ENCODE results near the gene ZNF154. TPM values are rescaled to one million over a fixed set of nuclear protein-coding genes. Genes with fewer than 3 reads are reported as not detected.
"Not testable (repeated sequence)": the region's sequence is repeated elsewhere in the genome, so short reads cannot be mapped to it uniquely, and the experiment has no call there.

The ZNF154 gene
- total RNA-seq (10 to 100 TPM in 1 of 4 donors, 1 to 10 TPM in 3; 7.2 to 10.1 (median 8.1) TPM), polyA plus RNA-seq (4.5 TPM)
- long read RNA-seq, donor 1, partial matches to known transcripts: 7 of 13 reads
- long read RNA-seq, donor 1, other reads (novel, unspliced or antisense): 4 of 13 reads
- long read RNA-seq, donor 2, full-length matches to known transcripts: 1 of 3 reads
- long read RNA-seq, donor 2, partial matches to known transcripts: 0 of 3 reads
- long read RNA-seq, donor 2, other reads (novel, unspliced or antisense): 2 of 3 reads
- long read RNA-seq, donor 3, full-length matches to known transcripts: 9 of 20 reads
- long read RNA-seq, donor 3, partial matches to known transcripts: 3 of 20 reads
- long read RNA-seq, donor 3, other reads (novel, unspliced or antisense): 8 of 20 reads
- long read RNA-seq, donor 4, full-length matches to known transcripts: 1 of 3 reads
- long read RNA-seq, donor 4, partial matches to known transcripts: 1 of 3 reads
- long read RNA-seq, donor 4, other reads (novel, unspliced or antisense): 1 of 3 reads

DNA sequence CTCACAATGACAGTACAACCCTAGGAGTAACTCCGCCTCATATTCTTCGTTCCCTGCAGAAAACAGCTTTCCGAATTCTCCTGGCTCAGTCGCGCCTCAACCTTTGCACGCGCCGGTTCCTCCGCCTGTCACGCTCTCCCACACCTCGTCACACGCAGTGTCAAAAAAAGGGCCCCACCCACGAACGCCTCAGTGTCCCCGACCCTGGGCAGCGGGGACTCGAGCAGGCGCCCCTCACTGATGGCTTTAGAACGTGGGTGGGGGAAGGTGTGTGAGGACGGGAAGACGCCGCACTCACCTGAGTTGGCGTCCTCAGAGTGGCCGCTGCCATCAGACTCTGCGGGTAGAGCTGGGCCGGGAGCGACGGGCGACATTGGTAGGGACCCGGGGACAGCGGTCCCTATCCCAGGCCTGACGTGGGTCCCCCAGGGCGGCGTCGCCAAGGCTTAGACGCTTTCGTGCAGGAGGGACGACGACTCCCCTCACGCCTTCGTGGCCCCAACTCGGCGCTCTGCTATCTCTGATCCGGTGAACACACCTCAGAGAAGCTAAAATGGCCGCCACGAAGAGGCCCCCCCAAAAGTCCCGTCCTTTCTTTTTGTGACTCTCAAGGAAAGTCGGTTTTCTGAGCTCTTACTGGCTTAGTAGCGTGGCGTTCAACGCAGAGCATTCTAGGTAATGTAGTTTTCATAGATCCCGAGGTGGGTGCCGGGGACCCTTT, at the start of gene ZNF154:
TSS of gene ZNF154 (minus strand) at position 564 of the 721 bp plus-strand sequence. CDS start at position 331, 233 bp downstream.
- no peaks in the 10 kb centered on the region for H3K27me3 ChIP-seq (ENCODE audit: control insufficient read depth, insufficient read depth)
- peak within 1 kb of the TSS; percentile 45 for H3K4me3 ChIP-seq (ENCODE audit: low read length)
- intact Hi-C loops (cut with DNase I): no loop called here
- peak; percentile 47 to 70 (median 70) for DNase-seq
- H3K27ac ChIP-seq (ENCODE audit: low read length): peak within 1 kb of the TSS; percentile 68
- ATAC-seq: peak; percentile 79 to 91
- H3K9me3 ChIP-seq (ENCODE audit: control insufficient read depth, low read length): peaks cover 4% of the 10 kb centered on the region
- no peaks in the 10 kb centered on the region for H3K4me1 ChIP-seq (ENCODE audit: control insufficient read depth, insufficient read depth, low read length)
- WGBS: 1% methylated on average over 53 of the region's 53 CpGs

DNA sequence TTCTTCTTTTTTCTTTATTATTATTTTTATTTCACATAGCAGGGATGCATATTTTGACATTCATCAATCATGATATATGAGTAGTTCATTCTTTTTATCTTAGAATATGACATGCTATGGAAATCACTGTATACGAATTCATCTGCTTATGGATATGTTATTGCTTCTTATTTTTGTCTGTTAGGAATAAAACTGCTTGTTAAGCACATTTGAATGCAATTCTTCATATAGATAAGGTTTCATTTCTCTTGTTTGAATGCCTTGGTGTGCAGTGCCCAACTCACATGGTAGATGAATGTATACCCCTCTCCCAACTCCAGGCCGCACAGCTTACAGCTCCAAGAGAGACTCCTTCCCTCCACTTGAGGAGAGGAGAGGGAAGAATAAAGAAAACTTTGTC, 48.9 kb upstream of the ZNF154 start:
- no peaks in the 10 kb centered on the region for H3K27me3 ChIP-seq (ENCODE audit: control insufficient read depth, insufficient read depth)
- H3K4me3 ChIP-seq (ENCODE audit: low read length): no peak overlapping the region
- H3K9me3 ChIP-seq (ENCODE audit: control insufficient read depth, low read length): peaks cover 11% of the 10 kb centered on the region
- H3K4me1 ChIP-seq (ENCODE audit: control insufficient read depth, insufficient read depth, low read length): no peaks in the 10 kb centered on the region
- H3K27ac ChIP-seq (ENCODE audit: low read length): no peak overlapping the region
- ATAC-seq: no peak
- DNase-seq: no peak
- WGBS: 92% methylated on average over 2 of the region's 2 CpGs
- intact Hi-C loops (cut with DNase I): no loop called here

DNA sequence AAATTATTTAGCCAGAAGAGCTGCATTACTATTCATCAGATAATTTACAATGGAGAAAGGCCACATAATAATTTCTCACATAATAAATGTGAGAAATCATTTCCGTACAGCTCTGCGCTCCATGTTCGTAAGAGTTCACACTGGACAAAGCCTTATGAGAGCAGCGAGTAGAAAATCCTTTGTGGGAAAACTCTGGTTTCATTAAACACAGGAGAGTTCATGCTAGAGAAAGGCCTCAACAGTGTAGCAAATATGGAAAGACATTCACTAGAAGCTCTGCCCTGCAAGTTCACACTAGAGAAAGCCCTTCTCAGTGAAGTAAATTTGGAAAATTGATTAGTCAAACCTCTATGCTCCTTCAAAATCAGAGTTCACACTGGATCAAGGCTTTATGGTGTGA, 46.0 kb upstream of the ZNF154 start:
- Histone ChIP-seq H3K4me1 (ENCODE audit: control insufficient read depth, insufficient read depth, low read length) (no peaks in the 10 kb centered on the region), H3K27ac (ENCODE audit: low read length) (no peak overlapping the region), H3K27me3 (ENCODE audit: control insufficient read depth, insufficient read depth) (no peaks in the 10 kb centered on the region), H3K4me3 (ENCODE audit: low read length) (no peak overlapping the region), H3K9me3 (ENCODE audit: control insufficient read depth, low read length) (peaks cover 25% of the 10 kb centered on the region)
- WGBS: 86% methylated on average over 4 of the region's 4 CpGs
- ATAC-seq (no peak), DNase-seq (no peak)
- intact Hi-C loops (cut with DNase I): no loop called here

DNA sequence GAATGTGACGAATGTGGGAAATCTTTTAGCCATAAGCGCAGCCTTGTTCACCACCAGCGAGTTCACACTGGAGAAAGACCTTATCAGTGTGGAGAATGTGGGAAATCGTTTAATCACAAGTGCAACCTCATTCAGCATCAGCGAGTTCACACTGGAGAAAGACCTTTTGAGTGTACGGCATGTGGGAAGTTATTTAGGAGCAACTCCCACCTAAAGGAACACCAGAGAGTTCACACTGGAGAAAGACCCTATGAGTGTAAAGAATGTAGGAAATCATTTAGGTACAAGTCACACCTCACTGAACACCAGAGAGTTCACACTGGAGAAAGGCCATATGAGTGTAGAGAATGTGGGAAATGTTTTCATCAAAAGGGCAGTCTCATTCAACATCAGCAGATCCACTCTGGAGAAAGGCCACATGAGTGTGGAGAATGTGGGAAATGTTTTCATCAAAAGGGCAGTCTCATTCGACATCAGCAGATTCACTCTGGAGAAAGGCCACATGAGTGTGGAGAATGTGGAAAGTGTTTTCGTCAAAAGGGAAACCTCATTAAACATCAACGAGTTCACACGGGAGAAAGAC, 45.2 kb upstream of the ZNF154 start:
- Histone ChIP-seq H3K27me3 (ENCODE audit: control insufficient read depth, insufficient read depth) (no peaks in the 10 kb centered on the region), H3K4me3 (ENCODE audit: low read length) (no peak overlapping the region), H3K4me1 (ENCODE audit: control insufficient read depth, insufficient read depth, low read length) (no peaks in the 10 kb centered on the region), H3K9me3 (ENCODE audit: control insufficient read depth, low read length) (peaks cover 25% of the 10 kb centered on the region), H3K27ac (ENCODE audit: low read length) (no peak overlapping the region)
- no peak for ATAC-seq
- intact Hi-C loops (cut with DNase I): no loop called here
- WGBS: 94% methylated on average over 10 of the region's 10 CpGs
- no peak for DNase-seq

DNA sequence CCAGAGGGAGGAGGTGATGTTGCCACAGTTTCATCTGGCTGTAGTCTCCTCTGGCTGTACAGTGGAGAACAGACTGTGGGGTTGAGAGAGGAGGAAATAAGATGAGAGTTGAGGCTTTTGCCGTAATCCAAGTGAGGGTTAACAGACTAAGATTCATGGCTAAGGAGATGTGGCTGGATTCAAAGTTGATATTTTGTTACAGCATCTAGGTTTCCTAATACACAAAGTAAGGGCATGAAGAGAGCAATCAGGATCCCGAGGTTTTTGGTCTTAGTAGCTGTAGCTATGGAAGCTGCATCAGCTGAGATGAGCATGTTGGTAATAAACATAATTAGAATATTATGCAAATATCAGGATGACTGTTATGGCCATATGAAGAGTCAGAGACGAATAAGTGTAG, 39.0 kb upstream of the ZNF154 start:
- peak overlapping the region; percentile 93 for H3K4me3 ChIP-seq (ENCODE audit: low read length)
- no peaks in the 10 kb centered on the region for H3K27me3 ChIP-seq (ENCODE audit: control insufficient read depth, insufficient read depth)
- no peak for ATAC-seq
- no peak for DNase-seq
- 96% methylated on average over 3 of the region's 3 CpGs for WGBS
- peaks cover 9% of the 10 kb centered on the region for H3K4me1 ChIP-seq (ENCODE audit: control insufficient read depth, insufficient read depth, low read length)
- H3K27ac ChIP-seq (ENCODE audit: low read length): no peak overlapping the region
- intact Hi-C loops (cut with DNase I): loop anchor here in 1 of 4 donors (10.0 kb wide), 1 partner anchor 407 kb away; the partner anchor contains the start of gene ZNF329
- peaks cover 14% of the 10 kb centered on the region for H3K9me3 ChIP-seq (ENCODE audit: control insufficient read depth, low read length)

DNA sequence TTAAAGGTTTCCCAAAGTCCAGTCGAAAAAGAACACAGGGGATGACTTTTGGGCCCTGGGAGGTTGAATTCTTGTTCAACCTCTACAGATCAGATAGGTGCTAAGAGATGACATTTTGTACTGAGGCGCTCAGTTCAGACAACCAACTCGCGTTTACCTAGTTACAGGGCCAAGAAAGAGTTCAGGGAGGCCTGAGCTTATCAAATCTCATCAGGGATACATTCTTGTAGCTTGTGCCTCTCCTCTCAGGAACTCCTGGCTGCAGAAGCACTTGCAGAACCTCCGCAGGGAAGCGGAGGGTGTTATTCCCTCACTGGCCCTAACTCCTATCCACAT, 38.4 kb upstream of the ZNF154 start:
- intact Hi-C loops (cut with DNase I): loop anchor here in 1 of 4 donors (10.0 kb wide), 1 partner anchor 407 kb away; the partner anchor contains the start of gene ZNF329
- Histone ChIP-seq H3K27me3 (ENCODE audit: control insufficient read depth, insufficient read depth) (no peaks in the 10 kb centered on the region), H3K9me3 (ENCODE audit: control insufficient read depth, low read length) (peaks cover 12% of the 10 kb centered on the region), H3K27ac (ENCODE audit: low read length) (peak overlapping the region; percentile 13), H3K4me3 (ENCODE audit: low read length) (peak overlapping the region; percentile 93), H3K4me1 (ENCODE audit: control insufficient read depth, insufficient read depth, low read length) (peaks cover 9% of the 10 kb centered on the region)
- 29% methylated on average over 6 of the region's 6 CpGs for WGBS
- DNase-seq (no peak), ATAC-seq (peak in 1 of 2 donors; percentile 4)

DNA sequence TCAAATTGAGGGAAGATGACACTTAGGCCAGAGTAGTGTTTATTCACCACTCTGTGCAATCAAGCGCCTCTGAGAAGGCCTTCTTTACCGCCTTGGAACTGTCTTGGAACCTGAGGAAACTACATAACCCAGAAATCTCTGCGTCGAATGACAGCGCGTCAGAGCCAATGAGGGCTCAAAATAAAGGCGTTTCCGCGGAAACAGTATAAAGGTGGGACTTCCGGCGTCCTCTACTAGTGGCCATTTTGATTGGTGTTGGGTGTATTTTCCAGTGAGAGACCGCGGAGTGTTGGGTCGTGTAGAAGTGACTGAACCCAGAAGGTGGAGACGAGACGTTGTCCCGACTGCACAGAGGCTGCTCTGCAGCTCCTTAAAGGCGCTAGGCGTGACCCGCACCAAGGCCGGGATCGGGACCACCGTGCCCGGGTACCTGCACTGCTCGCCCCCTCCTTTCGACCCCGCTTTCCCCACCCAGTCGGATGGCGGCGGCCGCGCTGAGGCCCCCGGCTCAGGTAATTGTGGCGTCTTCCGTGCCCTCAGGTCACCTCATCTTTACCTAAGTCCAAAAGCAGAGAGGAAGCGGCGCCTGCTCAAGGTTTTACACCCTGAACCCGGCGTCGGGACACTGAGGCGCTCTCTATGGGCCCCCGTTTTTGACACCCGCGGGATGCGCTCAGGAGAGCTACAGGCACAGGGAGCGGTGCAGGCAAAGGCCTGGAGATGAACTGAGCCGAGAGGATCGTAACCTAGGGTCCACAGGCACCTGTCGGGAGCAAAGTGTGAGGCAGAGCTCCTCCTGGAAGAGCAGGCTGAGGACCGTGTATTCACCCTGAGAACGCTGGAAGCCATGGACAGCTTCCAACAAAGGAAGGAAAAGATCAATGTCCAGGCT, 37.8 kb upstream of the ZNF154 start, which contains the start of gene ZNF776:
TSS of gene ZNF776 (plus strand) at position 236 of the 892 bp plus-strand sequence. CDS start at position 480, 244 bp downstream.
- no peaks in the 10 kb centered on the region for H3K27me3 ChIP-seq (ENCODE audit: control insufficient read depth, insufficient read depth)
- H3K9me3 ChIP-seq (ENCODE audit: control insufficient read depth, low read length): peaks cover 6% of the 10 kb centered on the region
- WGBS: 2% methylated on average over 51 of the region's 51 CpGs
- peaks cover 9% of the 10 kb centered on the region for H3K4me1 ChIP-seq (ENCODE audit: control insufficient read depth, insufficient read depth, low read length)
- DNase-seq (peak; percentile 78 to 90 (median 87)), ATAC-seq (peak; percentile 97 to 98)
- peak within 1 kb of the TSS; percentile 93 for H3K4me3 ChIP-seq (ENCODE audit: low read length)
- peak within 1 kb of the TSS; percentile 55 for H3K27ac ChIP-seq (ENCODE audit: low read length)
- intact Hi-C loops (cut with DNase I): loop anchor here in 1 of 4 donors (10.0 kb wide), 1 partner anchor 408 kb away; the partner anchor contains the start of gene ZNF329

DNA sequence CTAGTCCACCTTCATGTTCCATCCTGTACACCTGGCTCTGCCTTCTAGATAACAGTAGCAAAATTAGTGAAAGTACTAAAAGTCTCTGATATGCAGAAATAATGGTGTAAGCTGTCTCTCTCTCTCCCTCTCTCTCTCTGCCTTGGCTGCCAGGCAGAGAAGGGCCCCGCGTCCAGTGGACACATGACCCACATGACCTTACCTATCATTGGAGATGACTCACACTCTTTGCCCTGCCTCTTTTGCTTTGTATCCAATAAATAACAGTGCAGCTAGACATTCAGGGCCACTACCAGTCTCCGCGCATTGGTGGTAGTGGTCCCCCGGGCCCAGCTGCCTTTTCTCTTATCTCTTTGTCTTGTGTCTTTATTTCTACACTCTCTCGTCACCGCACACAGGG, 29.8 kb upstream of the ZNF154 start:
- H3K27me3 ChIP-seq (ENCODE audit: control insufficient read depth, insufficient read depth); ATAC-seq; H3K4me3 ChIP-seq (ENCODE audit: low read length); H3K4me1 ChIP-seq (ENCODE audit: control insufficient read depth, insufficient read depth, low read length); H3K9me3 ChIP-seq (ENCODE audit: control insufficient read depth, low read length); H3K27ac ChIP-seq (ENCODE audit: low read length); DNase-seq: not testable (repeated sequence)
- intact Hi-C loops (cut with DNase I): loop anchor here in 1 of 4 donors (5.0 kb wide), 1 partner anchor 419 kb away; no protein-coding TSS in a partner anchor
- WGBS: 69% methylated on average over 7 of the region's 7 CpGs

DNA sequence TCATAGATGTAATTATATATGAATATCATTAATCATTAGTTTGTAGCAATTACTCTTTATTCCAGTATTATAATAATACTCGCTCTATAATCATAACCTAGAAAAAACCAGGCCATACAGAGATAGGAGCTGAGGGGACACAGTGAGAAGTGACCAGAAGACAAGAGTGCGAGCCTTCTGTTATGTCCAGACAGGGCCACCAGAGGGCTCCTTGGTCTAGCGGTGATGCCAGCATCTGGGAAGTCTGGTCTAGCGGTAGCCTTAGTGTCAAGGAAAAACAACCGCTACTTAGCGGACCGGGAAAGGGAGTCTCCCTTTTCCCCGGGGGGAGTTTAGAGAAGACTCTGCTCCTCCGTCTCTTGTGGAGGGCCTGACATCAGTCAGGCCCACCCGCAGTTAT, 29.3 kb upstream of the ZNF154 start:
- H3K27ac ChIP-seq (ENCODE audit: low read length); H3K27me3 ChIP-seq (ENCODE audit: control insufficient read depth, insufficient read depth); H3K4me1 ChIP-seq (ENCODE audit: control insufficient read depth, insufficient read depth, low read length); H3K9me3 ChIP-seq (ENCODE audit: control insufficient read depth, low read length); H3K4me3 ChIP-seq (ENCODE audit: low read length): not testable (repeated sequence)
- 5% methylated on average over 10 of the region's 10 CpGs for WGBS
- intact Hi-C loops (cut with DNase I): loop anchor here in 1 of 4 donors (5.0 kb wide), 1 partner anchor 419 kb away; no protein-coding TSS in a partner anchor
- ATAC-seq (peak; percentile 62 to 82), DNase-seq (peak; percentile 58 to 81 (median 73))

DNA sequence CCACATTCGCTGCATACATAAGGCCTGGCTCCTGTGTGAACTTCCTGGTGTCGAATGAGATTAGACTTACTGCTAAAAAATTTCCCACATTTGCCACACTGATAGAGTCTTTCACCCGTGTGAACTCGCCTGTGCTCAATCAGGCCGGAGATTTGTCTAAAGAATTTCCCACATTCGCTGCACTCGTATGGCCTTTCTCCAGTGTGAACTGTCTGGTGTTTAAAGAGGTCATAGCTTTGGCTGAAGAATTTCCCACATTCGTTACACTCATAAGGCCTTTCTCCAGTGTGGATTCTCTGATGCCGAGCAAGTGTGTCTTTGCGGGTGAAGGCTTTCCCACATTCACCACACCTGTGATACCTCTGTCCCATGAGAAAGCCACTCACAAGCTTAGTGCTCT, 11.9 kb upstream of the ZNF154 start:
- H3K4me1 ChIP-seq (ENCODE audit: control insufficient read depth, insufficient read depth, low read length): no peaks in the 10 kb centered on the region
- H3K4me3 ChIP-seq (ENCODE audit: low read length): no peak overlapping the region
- DNase-seq (no peak), ATAC-seq (no peak)
- H3K27me3 ChIP-seq (ENCODE audit: control insufficient read depth, insufficient read depth): no peaks in the 10 kb centered on the region
- no peak overlapping the region for H3K27ac ChIP-seq (ENCODE audit: low read length)
- intact Hi-C loops (cut with DNase I): no loop called here
- 97% methylated on average over 10 of the region's 10 CpGs for WGBS
- H3K9me3 ChIP-seq (ENCODE audit: control insufficient read depth, low read length): peaks cover 14% of the 10 kb centered on the region
